ENCODE results near the gene LARGE2. TPM values are rescaled to one million over a fixed set of nuclear protein-coding genes. Genes with fewer than 3 reads are reported as not detected.

The LARGE2 gene
- total and polyA plus RNA-seq, 9 of the 15 experiments (the other 6 are each of a cell fraction or from before 2014, with no cell fraction given) = 0.56 to 14.1 (median 6.6) TPM

GRCh38 chr11:45927684-45928413 lies 5.4 kb downstream of the LARGE2 start:
- DNase-seq (ENCODE audit: extremely low read depth in 1 of 4, low spot score in 3 of 4) (no peak), ATAC-seq (no peak), FAIRE-seq (no peak)
- CTCF ChIA-PET (ENCODE audit: low intra/inter-chr PET ratio) = no interaction called here
- Histone ChIP-seq H3K79me2 (ENCODE audit: control insufficient read depth, insufficient read depth, low read length) (peaks cover 4% of the 10 kb centered on the region; the same call in 2 of the 3 replicates), H3K9me3 (replicated peaks; ENCODE audit: control insufficient read depth, insufficient read depth, low read depth, low read length) (no peaks in the 10 kb centered on the region), H3K9ac (ENCODE audit: insufficient read depth in 1 of 2, low read depth in 2 of 2, low read length in 2 of 2) (peak overlapping the region in 1 of 2 experiments; percentile 71; a peak in 2 of 4 replicates), H3K9me1 (ENCODE audit: control insufficient read depth, insufficient read depth, low read length) (no peaks in the 10 kb centered on the region), H4K20me1 (replicated peaks; ENCODE audit: control insufficient read depth, insufficient read depth, low read length) (no peaks in the 10 kb centered on the region; the same call in none of the 2 replicates), H3K36me3 (ENCODE audit: control insufficient read depth, insufficient read depth, low read length) (peaks cover 13% of the 10 kb centered on the region; the same call in 1 of the 3 replicates), H3K4me2 (ENCODE audit: insufficient read depth, low read length) (no peak overlapping the region), H3K4me3 (no peak overlapping the region), H3K27ac (ENCODE audit: extremely low read depth, low read depth, low read length) (no peak overlapping the region), H2AFZ (ENCODE audit: low read depth, low read length) (no peak overlapping the region), H3K4me1 (replicated peaks in 1 of 2; ENCODE audit: control insufficient read depth in 2 of 2, insufficient read depth in 2 of 2, low read length in 2 of 2) (peaks cover 10 to 57% of the 10 kb centered on the region in 2 experiments; a peak in 4 of 5 replicates), H3K27me3 (ENCODE audit: control insufficient read depth in 2 of 2, insufficient read depth in 2 of 2, low read length in 2 of 2) (no peaks in the 10 kb centered on the region)
- in situ Hi-C loops (cut with MboI) = no loop called here
- 80% methylated on average over 21 of the region's 27 CpGs for WGBS (ENCODE audit: insufficient coverage, low coverage, missing lambda C conversion rate)
- TF ChIP-seq ZBTB33 (CRISPR knock-in tag; IDR thresholded peaks at IDR 0.05) (0 out of 2 replicates have a peak, but pooled peaks have one; percentile 31), POLR2G (IDR thresholded peaks at IDR 0.05; ENCODE audit: low read depth, low read length) (peak; percentile 61; the same call in 1 of the 2 replicates), ZKSCAN3 (CRISPR knock-in tag; IDR thresholded peaks at IDR 0.05) (no peak), ATF7 (IDR thresholded peaks at IDR 0.05) (no peak), HNRNPLL (IDR thresholded peaks at IDR 0.05; ENCODE audit: low read depth, low read length, poor library complexity, severe bottlenecking) (no peak), TFAP4 (CRISPR knock-in tag; IDR thresholded peaks at IDR 0.05; ENCODE audit: borderline replicate concordance) (0 out of 2 replicates have a peak, but pooled peaks have one; percentile 10)
- intact Hi-C loops (cut with micrococcal nuclease) = no loop called here
- POLR2A ChIA-PET = interaction anchor here (0.7 to 1.8 kb wide), 4 partner anchors 10 to 68 kb away, joined by 3 to 4 read pairs (median 4); no protein-coding TSS in a partner anchor
- BruUV-seq (replicated peaks) = no TSS peak

Data from K562 (cell line).